Astrocyte of the spinal cord (primary cell): Measurements from ENCODE around the gene KCNH3.
A peak's percentile ranks its signal among the peaks of the same experiment; 100 is the strongest.

Source experiments
- DNase-seq: peaks from one replicate; pipeline ENCODE4 v3.0.0; 2011; ENCODE audit warnings: low read depth, low spot score
- H3K4me3 ChIP-seq: 2 replicates; pipeline ENCODE4 v1.5.1; 2011; ENCODE audit warnings: low read depth, mild to moderate bottlenecking, low read length, moderate library complexity
- in situ Hi-C: cut with HindIII; loops from 2 replicates; pipeline ENCODE4 v1.10.0; 2017; ENCODE audit warnings: low sequenced_read_pairs
- TF ChIP-seq, protein P1 (sequence below): IDR thresholded peaks from 2 replicates; pipeline ENCODE4 v1.5.1; 2012; ENCODE audit warnings: low read depth, mild to moderate bottlenecking, low read length, inconsistent platforms

The KCNH3 gene

DNA sequence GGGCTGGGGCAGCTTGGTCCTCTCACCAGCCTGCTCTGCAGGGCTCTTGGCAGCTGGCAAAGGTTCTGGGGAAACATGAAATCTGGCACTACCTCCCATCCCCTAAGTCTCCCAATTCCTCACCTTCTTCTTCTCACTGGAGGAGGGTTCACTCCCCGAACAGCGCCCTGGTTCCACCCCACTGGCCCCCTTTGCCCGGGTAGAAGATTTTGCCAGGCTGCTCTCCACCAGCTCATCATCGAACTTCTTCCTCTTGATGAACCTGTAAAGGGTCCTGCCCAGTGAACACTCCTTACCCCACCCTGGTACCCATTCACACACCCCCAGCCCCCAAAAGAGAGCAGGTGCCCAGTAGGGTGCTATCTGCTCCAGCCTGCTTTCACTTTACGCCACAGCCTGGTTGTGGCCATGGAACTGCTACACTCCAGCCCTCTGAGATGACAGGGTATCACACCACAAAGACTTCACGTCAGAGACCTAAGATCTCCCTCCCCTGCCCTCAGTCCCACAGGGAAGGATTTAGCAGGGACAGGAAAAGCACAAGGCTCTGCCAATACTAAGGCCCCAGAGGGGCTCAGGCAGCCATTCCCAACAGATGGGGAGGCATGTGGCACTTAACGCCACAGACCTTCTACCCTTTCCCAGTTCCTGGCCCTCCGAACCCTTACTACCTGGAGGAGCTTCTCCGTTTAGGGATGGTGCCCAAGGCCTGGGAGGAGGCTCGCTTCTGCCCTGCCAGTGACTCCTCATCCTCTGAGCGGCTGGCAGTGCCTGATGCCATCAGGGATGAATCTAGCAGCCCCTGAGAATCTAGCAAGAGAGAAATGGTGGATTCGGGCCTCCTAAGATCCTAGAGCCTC is 26.8 kb downstream of the KCNH3 start:
- in situ Hi-C loops: no loop called here
- TF ChIP-seq, protein P1, sequence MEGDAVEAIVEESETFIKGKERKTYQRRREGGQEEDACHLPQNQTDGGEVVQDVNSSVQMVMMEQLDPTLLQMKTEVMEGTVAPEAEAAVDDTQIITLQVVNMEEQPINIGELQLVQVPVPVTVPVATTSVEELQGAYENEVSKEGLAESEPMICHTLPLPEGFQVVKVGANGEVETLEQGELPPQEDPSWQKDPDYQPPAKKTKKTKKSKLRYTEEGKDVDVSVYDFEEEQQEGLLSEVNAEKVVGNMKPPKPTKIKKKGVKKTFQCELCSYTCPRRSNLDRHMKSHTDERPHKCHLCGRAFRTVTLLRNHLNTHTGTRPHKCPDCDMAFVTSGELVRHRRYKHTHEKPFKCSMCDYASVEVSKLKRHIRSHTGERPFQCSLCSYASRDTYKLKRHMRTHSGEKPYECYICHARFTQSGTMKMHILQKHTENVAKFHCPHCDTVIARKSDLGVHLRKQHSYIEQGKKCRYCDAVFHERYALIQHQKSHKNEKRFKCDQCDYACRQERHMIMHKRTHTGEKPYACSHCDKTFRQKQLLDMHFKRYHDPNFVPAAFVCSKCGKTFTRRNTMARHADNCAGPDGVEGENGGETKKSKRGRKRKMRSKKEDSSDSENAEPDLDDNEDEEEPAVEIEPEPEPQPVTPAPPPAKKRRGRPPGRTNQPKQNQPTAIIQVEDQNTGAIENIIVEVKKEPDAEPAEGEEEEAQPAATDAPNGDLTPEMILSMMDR: no peak
- no peak overlapping the region for H3K4me3 ChIP-seq
- DNase-seq: no peak

DNA sequence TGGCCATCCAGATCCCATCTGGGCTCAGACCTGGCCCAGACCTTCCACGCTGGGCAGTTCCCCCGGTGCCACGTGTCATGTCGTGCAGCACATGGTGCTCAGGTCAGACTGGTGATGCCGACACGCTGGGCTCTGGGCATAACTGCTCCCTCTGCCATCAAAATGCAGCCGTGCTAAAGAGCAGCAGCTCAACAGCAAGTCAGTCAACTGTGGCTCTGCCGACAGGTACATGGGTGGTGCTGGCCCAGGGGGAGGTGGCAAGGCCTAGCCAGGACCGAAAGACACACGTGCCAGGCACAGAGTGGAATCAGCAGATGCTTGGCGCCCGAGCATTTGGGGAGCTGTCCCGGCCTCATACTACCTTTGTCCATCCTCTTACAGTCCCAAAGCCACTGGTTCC is 27.5 kb downstream of the KCNH3 start:
- TF ChIP-seq, protein P1: no peak
- H3K4me3 ChIP-seq: no peak overlapping the region
- in situ Hi-C loops: no loop called here
- no peak for DNase-seq

DNA sequence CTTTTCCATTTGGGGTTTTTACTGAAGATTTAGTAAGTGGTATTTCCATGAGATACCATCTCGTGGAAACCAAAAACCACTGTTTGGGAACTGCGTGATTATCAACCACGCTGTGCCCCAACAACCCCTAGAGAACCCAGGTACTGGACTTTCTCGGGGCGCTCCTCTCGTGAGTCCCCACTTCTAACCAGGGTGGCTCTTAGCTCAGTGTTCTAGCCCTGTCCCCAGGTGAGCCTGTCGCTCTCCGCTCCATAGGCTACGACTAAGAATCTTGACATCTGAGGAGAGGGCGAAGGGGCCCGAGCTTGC is 28.4 kb downstream of the KCNH3 start:
- no peak for DNase-seq
- in situ Hi-C loops: no loop called here
- TF ChIP-seq, protein P1: no peak
- H3K4me3 ChIP-seq: peak overlapping the region; percentile 79

DNA sequence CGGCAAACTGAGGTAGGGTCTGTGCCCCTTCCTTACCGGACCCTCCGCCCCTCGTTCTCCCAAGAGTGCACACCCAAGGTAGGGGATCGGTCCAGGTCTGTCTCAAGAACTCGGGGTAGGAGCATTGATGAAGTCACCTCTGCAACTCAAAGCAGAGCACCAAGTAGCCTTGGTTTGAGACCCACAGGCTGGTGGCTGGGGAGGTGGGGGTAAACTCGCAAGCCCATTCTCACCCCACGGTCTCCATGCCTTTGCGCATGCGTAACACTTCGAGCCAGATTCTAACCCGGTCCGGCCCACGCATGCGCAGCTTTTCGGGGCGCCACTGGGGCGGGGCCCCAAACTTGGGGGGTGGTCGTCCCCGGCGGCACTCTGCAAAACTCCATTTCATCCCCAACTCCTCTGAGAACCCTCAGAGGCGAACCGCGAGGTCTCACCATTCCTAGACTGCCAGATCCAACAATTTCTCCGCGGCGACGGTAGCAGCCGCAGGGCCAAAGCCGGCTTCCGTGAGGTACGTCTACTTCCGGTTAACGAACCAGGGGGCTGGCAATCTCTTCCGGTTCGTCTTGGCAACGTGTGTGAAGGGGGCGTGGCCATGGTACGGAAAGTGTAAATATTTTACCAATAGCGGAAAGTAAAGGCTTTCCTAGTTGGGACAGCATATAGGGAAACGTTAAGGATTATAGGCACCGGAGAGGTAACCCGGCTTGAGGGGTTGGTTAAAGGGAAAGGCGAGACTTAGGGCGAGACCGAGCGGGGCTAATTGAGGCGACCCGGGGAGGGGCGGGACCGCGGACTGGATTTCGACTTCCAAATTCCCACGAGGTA is 29.0 kb downstream of the KCNH3 start, which contains the start of gene MCRS1:
MCRS1 (minus strand) TSS at position 532 of the 831 bp plus-strand sequence. CDS start 1,411 bp downstream, outside the sequence.
- TF ChIP-seq, protein P1: no peak
- peak; percentile 92 for DNase-seq
- H3K4me3 ChIP-seq: peak within 1 kb of the TSS; percentile 79
- in situ Hi-C loops: no loop called here

DNA sequence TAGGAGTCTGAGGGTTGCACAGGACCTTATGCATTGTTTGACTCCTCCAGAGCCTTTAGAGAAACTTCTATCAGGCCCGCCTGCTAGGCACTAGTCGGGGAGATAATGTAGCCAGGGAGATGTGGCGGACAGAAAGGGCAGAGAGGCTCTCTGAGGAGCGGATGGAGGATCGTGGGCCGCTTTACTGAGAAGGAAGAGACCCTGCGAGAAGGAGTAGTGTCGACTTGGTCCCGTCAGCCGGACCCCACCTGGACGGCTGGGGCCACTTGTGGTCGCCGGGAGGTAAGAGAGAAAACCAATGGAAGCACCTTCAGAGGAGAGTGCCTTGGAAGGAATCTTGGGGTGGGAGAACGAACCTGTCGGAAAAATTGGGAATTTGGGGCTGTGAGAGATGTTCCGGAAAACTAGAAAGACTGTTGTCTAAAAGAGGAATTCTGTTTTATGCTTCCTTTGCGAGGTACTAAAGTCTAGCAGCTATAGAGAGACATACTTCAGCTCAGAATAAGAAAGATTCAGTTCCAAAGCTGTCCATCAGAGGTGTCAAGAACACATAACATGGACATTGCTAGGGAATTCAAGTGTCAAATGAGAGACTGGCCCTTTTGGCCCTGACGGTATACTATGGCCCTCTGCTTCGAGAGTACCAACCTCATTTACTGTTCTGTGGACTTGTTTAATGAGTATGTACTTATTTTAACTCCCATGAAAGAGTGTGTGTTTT is 29.8 kb downstream of the KCNH3 start:
- TF ChIP-seq, protein P1: no peak
- in situ Hi-C loops: no loop called here

DNA sequence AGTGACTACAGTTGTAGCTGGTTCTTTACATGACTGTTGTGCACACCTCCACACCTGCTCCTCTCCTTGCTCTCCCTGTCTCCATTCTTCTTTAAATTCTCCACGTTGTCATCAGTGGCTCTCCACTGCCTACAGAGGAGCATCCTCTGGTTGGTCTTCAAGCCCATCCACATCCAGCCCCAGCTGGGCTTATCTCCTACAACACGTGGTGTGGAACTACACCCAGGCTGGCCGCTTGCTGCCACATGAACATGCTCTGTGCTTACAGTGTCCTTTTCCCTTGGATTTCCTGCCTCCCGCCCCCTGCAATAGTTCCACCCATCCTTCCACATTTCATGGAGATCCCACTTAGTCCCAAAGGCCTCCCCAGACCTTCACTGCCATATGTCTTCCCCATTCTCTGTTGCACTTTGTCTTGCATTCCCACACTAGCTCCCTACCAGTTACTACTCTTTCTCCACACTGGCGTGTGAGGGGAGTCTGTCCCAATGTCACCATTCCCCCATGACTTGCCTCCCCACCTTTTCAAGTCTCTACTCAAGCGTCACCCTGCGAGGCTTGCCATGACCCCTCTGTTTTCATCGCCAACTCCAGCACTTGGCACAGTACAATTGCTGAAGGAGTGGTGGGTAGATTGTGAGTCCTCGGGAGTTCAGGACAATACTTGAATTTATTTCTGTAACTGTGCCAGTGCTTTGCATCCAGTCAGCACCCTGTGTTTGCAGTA is 38.9 kb downstream of the KCNH3 start:
- TF ChIP-seq, protein P1: no peak
- in situ Hi-C loops: no loop called here
- no peak for DNase-seq
- no peak overlapping the region for H3K4me3 ChIP-seq

More for the DNA sequence above, 29.8 kb downstream of the KCNH3 start:
- DNase-seq: no peak
- H3K4me3 ChIP-seq: peak overlapping the region; percentile 79
